Uterus (tissue), 4 donors: Measurements from ENCODE around the gene FZD4. TPM values are rescaled to one million over a fixed set of nuclear protein-coding genes. Genes with fewer than 3 reads are reported as not detected.

Source experiments
- DNase-seq, 2 donors: peaks; one replicate each; pipeline ENCODE4 v3.0.0-alpha.2; 2019 to 2020
- H3K27ac ChIP-seq, 2 donors: fragments of 200-600 bp; sonication (generic); 1 replicate in 1 of 2; 2 replicates in 1 of 2; pipeline ENCODE4 v1.5.1; 2016 to 2018
- H3K27me3 ChIP-seq, 2 donors: fragments of 200-600 bp; sonication (generic); one replicate each; pipeline ENCODE4 v1.5.1; 2018 to 2019; ENCODE audit warnings: control low read depth in 1 of 2
- H3K36me3 ChIP-seq, 2 donors: fragments of 200-600 bp; sonication (generic); one replicate each; pipeline ENCODE4 v1.5.1; 2019; ENCODE audit warnings: control low read depth in 1 of 2
- H3K4me1 ChIP-seq, 2 donors: fragments of 200-600 bp; sonication (generic); one replicate each; pipeline ENCODE4 v1.5.1; 2018 to 2019; ENCODE audit warnings: control low read depth in 1 of 2
- H3K4me3 ChIP-seq, 2 donors: fragments of 200-600 bp; sonication (generic); 1 replicate in 1 of 2; 2 replicates in 1 of 2; pipeline ENCODE4 v1.5.1; 2018 to 2019; ENCODE audit warnings: mild to moderate bottlenecking in 1 of 2
- H3K9me3 ChIP-seq, 2 donors: fragments of 200-600 bp; sonication (generic); one replicate each; pipeline ENCODE4 v1.5.1; 2019; ENCODE audit warnings: control low read depth in 1 of 2
- POLR2A ChIP-seq, 2 donors: fragments of 450-650 bp; IDR thresholded peaks; one replicate each; pipeline ENCODE4 v1.6.1; 2016; ENCODE audit warnings: antibody characterized with exemption in 2 of 2, mild to moderate bottlenecking in 1 of 2, moderate library complexity in 1 of 2
- intact Hi-C: fragments of 100-400 bp; cut with DNase I; formaldehyde crosslinking; loops from one replicate; pipeline ENCODE4 v1.15.1; 2023; ENCODE audit warnings: low total_unique reads
- total RNA-seq, 4 donors: library from RNA; depleted of rRNA in 3 of 4; stranded (reverse); fragments of >200 nt in 3 of 4; gene quantifications; one replicate each; pipeline versions ENCODE4 v1.1.0 to v1.2.4, GENCODE V29; 2014 to 2023
- TF ChIP-seq, protein P1 (sequence below), 4 experiments: fragments of 200-600 bp in 2 of 4; fragments of 450-650 bp in 2 of 4; sonication (generic) in 2 of 4; IDR thresholded peaks; one replicate each; pipeline ENCODE4 v1.5.1; 2016 to 2019; ENCODE audit warnings: antibody characterized with exemption in 4 of 4, mild to moderate bottlenecking in 2 of 4, moderate library complexity in 1 of 4
- donor health status: DM: yes; HTN: yes; CAD: no.

FZD4 gene
- total RNA-seq, 4 donors from 2014 or later: 47.4 to 77.6 (median 49.4) TPM

DNA sequence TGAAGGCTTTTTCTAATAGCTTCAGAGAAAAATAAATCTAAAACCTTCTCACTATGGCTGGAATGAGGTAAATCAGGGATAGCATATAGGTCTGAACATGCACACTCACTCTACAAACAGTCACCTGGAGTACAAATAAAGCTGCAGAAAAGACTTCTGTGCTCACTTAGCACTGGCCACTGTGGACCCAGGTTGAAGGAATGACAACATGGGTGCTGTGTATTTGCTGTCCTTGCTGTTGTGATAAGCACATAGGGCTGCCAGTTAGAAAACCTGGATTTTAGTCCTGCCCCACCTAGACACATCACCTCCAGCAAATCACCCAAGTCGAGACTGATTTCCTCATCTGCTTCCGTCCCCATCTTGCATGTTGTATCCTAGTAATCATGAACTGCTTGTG, 51.2 kb downstream of the FZD4 start:
- intact Hi-C loops: no loop called here
- Histone ChIP-seq H3K4me3 (no peak overlapping the region), H3K27me3 (no peaks in the 10 kb centered on the region), H3K9me3 (no peaks in the 10 kb centered on the region), H3K27ac (no peak overlapping the region), H3K4me1 (no peaks in the 10 kb centered on the region), H3K36me3 (no peaks in the 10 kb centered on the region)
- no peak for TF ChIP-seq POLR2A (IDR thresholded peaks at IDR 0.05)
- TF ChIP-seq, protein P1, sequence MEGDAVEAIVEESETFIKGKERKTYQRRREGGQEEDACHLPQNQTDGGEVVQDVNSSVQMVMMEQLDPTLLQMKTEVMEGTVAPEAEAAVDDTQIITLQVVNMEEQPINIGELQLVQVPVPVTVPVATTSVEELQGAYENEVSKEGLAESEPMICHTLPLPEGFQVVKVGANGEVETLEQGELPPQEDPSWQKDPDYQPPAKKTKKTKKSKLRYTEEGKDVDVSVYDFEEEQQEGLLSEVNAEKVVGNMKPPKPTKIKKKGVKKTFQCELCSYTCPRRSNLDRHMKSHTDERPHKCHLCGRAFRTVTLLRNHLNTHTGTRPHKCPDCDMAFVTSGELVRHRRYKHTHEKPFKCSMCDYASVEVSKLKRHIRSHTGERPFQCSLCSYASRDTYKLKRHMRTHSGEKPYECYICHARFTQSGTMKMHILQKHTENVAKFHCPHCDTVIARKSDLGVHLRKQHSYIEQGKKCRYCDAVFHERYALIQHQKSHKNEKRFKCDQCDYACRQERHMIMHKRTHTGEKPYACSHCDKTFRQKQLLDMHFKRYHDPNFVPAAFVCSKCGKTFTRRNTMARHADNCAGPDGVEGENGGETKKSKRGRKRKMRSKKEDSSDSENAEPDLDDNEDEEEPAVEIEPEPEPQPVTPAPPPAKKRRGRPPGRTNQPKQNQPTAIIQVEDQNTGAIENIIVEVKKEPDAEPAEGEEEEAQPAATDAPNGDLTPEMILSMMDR (IDR thresholded peaks at IDR 0.05): no peak
- no peak for DNase-seq

DNA sequence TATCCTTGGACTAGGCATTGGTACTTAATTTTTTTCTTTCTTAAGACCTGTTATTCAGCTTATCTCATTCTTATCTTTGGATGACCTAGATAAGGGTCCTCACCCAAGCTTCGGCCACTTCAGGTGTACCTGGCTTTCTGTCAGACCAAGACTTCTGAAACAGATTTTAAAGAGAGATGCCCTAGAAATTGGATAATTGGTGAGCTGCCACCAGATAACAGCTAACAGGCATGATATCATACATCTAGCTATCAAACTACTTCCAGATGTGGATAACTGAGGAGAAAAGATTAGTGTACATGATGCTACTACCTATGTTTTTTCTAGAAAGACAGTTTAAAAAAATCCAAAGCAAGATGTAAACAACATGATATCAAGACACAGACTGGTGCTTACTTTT, 52.9 kb downstream of the FZD4 start:
- Histone ChIP-seq H3K27me3 (no peaks in the 10 kb centered on the region), H3K27ac (no peak overlapping the region), H3K4me1 (no peaks in the 10 kb centered on the region), H3K9me3 (no peaks in the 10 kb centered on the region), H3K4me3 (no peak overlapping the region), H3K36me3 (no peaks in the 10 kb centered on the region)
- intact Hi-C loops: no loop called here
- DNase-seq: no peak
- TF ChIP-seq POLR2A (IDR thresholded peaks at IDR 0.05): no peak
- TF ChIP-seq, protein P1 (IDR thresholded peaks at IDR 0.05): no peak

DNA sequence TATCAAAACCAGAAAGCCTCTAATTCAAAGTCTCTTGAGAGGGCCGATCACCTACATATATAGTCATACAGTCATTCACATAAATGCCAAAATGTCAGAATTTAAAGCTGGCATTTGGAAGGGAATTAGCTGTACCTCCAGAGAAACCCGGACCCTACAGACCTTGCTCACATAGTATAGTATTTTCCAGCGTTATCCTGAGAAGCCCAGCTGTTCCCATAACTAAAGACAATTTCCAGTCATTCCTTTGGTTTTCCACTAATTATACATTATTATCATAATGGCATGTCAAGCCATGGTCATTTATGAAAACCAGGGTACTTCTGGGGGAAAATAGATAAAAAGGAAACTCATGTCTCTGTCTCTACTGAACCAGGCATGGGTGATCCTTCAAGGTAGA, 53.6 kb downstream of the FZD4 start:
- H3K9me3 ChIP-seq: no peaks in the 10 kb centered on the region
- no peaks in the 10 kb centered on the region for H3K27me3 ChIP-seq
- H3K4me3 ChIP-seq: no peak overlapping the region
- intact Hi-C loops: no loop called here
- no peaks in the 10 kb centered on the region for H3K36me3 ChIP-seq
- no peaks in the 10 kb centered on the region for H3K4me1 ChIP-seq
- H3K27ac ChIP-seq: no peak overlapping the region
- DNase-seq: no peak
- TF ChIP-seq, protein P1 (IDR thresholded peaks at IDR 0.05): no peak
- TF ChIP-seq POLR2A (IDR thresholded peaks at IDR 0.05): no peak

DNA sequence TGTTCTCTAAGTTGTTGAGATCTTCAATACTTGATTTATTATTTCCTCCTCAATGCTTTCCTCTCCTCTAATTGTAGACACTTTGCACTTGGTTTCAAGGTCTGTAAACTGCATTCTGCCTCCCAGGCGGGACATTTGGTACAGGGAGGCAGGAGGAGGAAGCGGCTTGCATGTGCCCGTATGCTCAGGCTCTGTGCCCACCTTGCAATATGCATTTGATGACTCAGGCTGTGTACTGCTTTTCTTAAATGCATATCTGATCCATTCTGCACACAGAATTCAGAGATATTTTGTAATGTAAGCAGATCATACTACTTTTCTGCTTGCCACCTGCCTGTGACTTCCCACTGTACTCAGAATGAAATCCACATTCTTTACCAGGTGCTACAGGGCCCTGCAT, 55.0 kb downstream of the FZD4 start:
- no peak for DNase-seq
- intact Hi-C loops: no loop called here
- H3K4me1 ChIP-seq: no peaks in the 10 kb centered on the region
- no peaks in the 10 kb centered on the region for H3K36me3 ChIP-seq
- H3K9me3 ChIP-seq: no peaks in the 10 kb centered on the region
- H3K27me3 ChIP-seq: no peaks in the 10 kb centered on the region
- H3K27ac ChIP-seq: no peak overlapping the region
- no peak for TF ChIP-seq POLR2A (IDR thresholded peaks at IDR 0.05)
- TF ChIP-seq, protein P1 (IDR thresholded peaks at IDR 0.05): no peak
- no peak overlapping the region for H3K4me3 ChIP-seq

DNA sequence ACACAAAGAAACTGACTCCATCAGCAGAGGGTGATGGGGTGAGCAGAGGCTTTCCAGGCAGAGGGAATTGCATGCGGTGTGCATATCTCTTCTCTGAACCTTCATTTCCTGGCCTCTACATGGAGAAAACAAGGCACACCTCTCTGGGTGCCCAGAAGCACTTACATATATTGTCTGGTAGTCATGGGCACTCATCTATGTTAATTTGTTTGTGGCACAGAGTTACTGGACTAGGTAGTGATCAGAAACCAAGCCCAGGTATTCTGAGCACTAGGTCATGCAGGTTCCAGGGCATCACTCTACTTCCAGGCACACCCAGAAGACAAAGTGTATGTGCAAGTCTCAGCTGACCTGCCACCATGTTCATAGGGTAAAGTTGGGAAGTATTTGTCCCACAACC, 56.5 kb downstream of the FZD4 start:
- no peak for DNase-seq
- Histone ChIP-seq H3K4me1 (no peaks in the 10 kb centered on the region), H3K36me3 (no peaks in the 10 kb centered on the region), H3K27ac (no peak overlapping the region), H3K4me3 (no peak overlapping the region), H3K27me3 (no peaks in the 10 kb centered on the region), H3K9me3 (no peaks in the 10 kb centered on the region)
- TF ChIP-seq, protein P1 (IDR thresholded peaks at IDR 0.05): no peak
- no peak for TF ChIP-seq POLR2A (IDR thresholded peaks at IDR 0.05)
- intact Hi-C loops: no loop called here
